WERI-Rb-1 (cell line): ENCODE measurements around the gene CHRM4.

Experiments used
- DNase-seq: peaks from one replicate; pipeline ENCODE4 v3.0.0-alpha.2; 2020
- H3K27ac ChIP-seq: fragments of 250-450 bp; sonication (Bioruptor Pico); 2 replicates; pipeline ENCODE4 v1.5.1; 2020; ENCODE audit warnings: mild to moderate bottlenecking, moderate library complexity
- H3K27me3 ChIP-seq: fragments of 250-450 bp; sonication (Bioruptor Pico); 2 replicates; pipeline ENCODE4 v1.5.1; 2021; ENCODE audit warnings: mild to moderate bottlenecking, low read depth, moderate library complexity; ENCODE audit not compliant: insufficient read depth, severe bottlenecking
- H3K36me3 ChIP-seq: fragments of 250-450 bp; sonication (Bioruptor Pico); 2 replicates; pipeline ENCODE4 v1.5.1; 2020; ENCODE audit warnings: mild to moderate bottlenecking, moderate library complexity
- H3K4me3 ChIP-seq: 2 replicates; pipeline ENCODE4 v1.5.1; 2011; ENCODE audit warnings: low read depth, mild to moderate bottlenecking, control low read depth, low read length
- H3K9me3 ChIP-seq: fragments of 250-450 bp; sonication (Bioruptor Pico); 2 replicates; pipeline ENCODE4 v1.5.1; 2021; ENCODE audit warnings: mild to moderate bottlenecking, moderate library complexity; ENCODE audit not compliant: severe bottlenecking
- CTCF ChIP-seq: IDR thresholded peaks from 2 replicates; pipeline ENCODE4 v1.5.1; 2011; ENCODE audit warnings: low read depth, mild to moderate bottlenecking, control low read depth, inconsistent platforms, low read length

The CHRM4 gene

GRCh38 chr11:46356924-46357482 is 34.6 kb downstream of the CHRM4 start:
- Histone ChIP-seq H3K4me3 (no peak overlapping the region), H3K27me3 (no peaks in the 10 kb centered on the region), H3K36me3 (peaks cover 15% of the 10 kb centered on the region), H3K27ac (no peak overlapping the region), H3K9me3 (no peaks in the 10 kb centered on the region)
- no peak for TF ChIP-seq CTCF
- DNase-seq: no peak

- H3K36me3 ChIP-seq: peaks cover 21% of the 10 kb centered on the region
- no peak for DNase-seq
- no peak overlapping the region for H3K27ac ChIP-seq
- TF ChIP-seq CTCF: no peak
- H3K9me3 ChIP-seq: no peaks in the 10 kb centered on the region
- no peak overlapping the region for H3K4me3 ChIP-seq
- H3K27me3 ChIP-seq: no peaks in the 10 kb centered on the region
Measured at GRCh38 chr11:46353698-46354097, 37.9 kb downstream of the CHRM4 start.

- peak; percentile 88 for DNase-seq
- Histone ChIP-seq H3K27ac (peak overlapping the region; percentile 49), H3K36me3 (peaks cover 21% of the 10 kb centered on the region), H3K4me3 (peak overlapping the region; percentile 31), H3K27me3 (no peaks in the 10 kb centered on the region), H3K9me3 (no peaks in the 10 kb centered on the region)
- TF ChIP-seq CTCF: peak; percentile 98
Measured at GRCh38 chr11:46352063-46352841, 39.3 kb downstream of the CHRM4 start.

- no peak overlapping the region for H3K4me3 ChIP-seq
- H3K27me3 ChIP-seq: no peaks in the 10 kb centered on the region
- TF ChIP-seq CTCF: no peak
- H3K36me3 ChIP-seq: peaks cover 21% of the 10 kb centered on the region
- no peaks in the 10 kb centered on the region for H3K9me3 ChIP-seq
- peak overlapping the region; percentile 28; the same call in 1 of the 2 replicates for H3K27ac ChIP-seq
- no peak for DNase-seq
Measured at GRCh38 chr11:46351606-46352005, 40.0 kb downstream of the CHRM4 start.

GRCh38 chr11:46351148-46351547 is 40.4 kb downstream of the CHRM4 start:
- H3K36me3 ChIP-seq: peaks cover 21% of the 10 kb centered on the region
- H3K4me3 ChIP-seq: no peak overlapping the region
- no peaks in the 10 kb centered on the region for H3K9me3 ChIP-seq
- H3K27ac ChIP-seq: no peak overlapping the region
- DNase-seq: no peak
- no peaks in the 10 kb centered on the region for H3K27me3 ChIP-seq
- TF ChIP-seq CTCF: no peak
